Stimulated activated CD8-positive, alpha-beta memory T cell treated with anti-CD3 and anti-CD28 coated beads, Interleukin-12 subunit alpha, Interleukin-12 subunit beta, amount 100 ng/mL, for 24 hours (primary cell): Measurements from ENCODE around the gene UPK3B.
"Not testable (repeated sequence)": the region's sequence is repeated elsewhere in the genome, so short reads cannot be mapped to it uniquely, and the experiment has no call there.

Experiments used
- DNase-seq: peaks from one replicate; pipeline ENCODE4 v3.0.0-alpha.2; 2020; ENCODE audit errors: extremely low read depth

The UPK3B gene

DNA sequence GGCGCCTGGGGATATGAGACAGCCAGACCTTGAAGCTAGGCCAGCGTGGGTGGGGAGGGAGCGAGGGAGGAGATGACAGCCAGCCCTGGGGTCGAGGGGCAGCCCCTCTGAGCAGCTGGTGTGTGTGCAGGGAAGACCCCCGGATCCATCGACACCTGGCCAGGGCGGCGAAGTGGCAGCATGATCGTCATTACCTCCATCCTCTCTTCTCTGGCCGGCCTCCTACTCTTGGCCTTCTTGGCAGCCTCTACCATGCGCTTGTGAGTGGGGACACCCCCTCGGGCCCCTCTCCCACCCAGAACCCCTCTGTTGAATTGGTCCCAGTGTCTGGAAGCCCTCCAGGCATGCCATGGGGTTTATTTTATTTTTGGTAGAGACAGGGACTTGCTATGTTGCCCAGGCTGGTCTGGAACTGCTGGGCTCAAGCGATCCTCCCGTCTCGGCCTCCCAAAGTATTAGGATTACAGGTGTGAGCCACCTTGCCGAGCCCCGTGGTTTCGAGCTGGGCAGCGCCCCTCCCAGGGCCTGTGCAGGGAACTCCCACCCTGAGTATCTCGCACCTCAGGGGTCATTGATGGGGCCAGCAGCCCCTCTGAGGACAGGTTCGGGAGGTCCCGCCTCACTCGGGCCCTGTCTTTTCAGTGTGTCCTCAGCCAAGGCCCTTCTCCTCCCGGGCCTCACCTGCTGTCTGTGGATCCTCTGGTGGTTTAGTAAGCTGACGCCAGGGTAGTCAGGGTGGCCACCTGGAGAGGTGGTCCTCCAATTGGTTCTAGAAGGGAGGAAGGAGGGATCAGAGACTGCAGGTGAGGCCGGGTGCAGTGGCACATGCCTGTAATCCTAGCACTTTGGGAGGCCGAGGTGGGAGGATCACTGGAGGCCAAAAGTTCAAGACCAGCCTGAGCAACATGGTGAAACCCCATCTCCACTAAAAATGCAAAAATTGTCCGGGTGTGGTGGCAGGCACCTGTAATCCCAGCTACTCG, 3.8 kb downstream of the UPK3B start:
- DNase-seq: no peak

GRCh38 chr7:76514926-76515771, 4.8 kb downstream of the UPK3B start:
- DNase-seq: no peak

DNA sequence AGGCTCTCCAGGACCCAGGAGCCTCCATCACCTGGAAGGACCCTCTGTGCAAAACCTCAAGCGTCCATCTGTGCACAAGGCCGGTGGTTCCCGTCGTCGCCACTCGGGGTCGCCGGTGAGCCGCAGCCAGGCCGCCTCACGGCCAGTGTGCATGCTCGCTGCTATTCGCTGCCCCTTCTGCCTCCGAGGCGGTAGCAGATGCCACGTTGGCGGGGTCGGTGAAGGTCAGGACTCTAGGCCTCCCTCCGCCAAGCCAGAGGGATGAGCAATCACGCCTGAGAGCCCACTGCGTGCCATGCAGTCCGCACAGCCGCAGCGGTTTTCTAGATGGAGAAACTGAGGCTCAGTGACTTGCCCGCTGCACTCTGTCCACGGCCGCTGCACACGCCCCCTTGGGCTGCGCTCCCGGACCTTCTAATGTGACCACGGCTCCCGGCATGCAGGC, 5.7 kb downstream of the UPK3B start:
- DNase-seq: no peak

GRCh38 chr7:76516932-76517331, 6.6 kb downstream of the UPK3B start:
- not testable (repeated sequence) for DNase-seq

- DNase-seq: not testable (repeated sequence)
These were observed 15.8 kb downstream of the UPK3B start for GRCh38 chr7:76526183-76526582.

- DNase-seq: not testable (repeated sequence)
These were observed 21.3 kb downstream of the UPK3B start for GRCh38 chr7:76531643-76532042.

GRCh38 chr7:76543197-76543596, 32.8 kb downstream of the UPK3B start, which contains the start of gene SPDYE16:
TSS of gene SPDYE16 (minus strand) at chr7:76543297. CDS start at chr7:76541459, 1,838 bp downstream.
- DNase-seq: not testable (repeated sequence)

- DNase-seq: peak; percentile 73
These were observed 38.9 kb downstream of the UPK3B start for GRCh38 chr7:76549025-76549854.

- not testable (repeated sequence) for DNase-seq
These were observed 39.5 kb downstream of the UPK3B start for GRCh38 chr7:76549855-76550248.

- not testable (repeated sequence) for DNase-seq
These were observed 41.6 kb downstream of the UPK3B start for GRCh38 chr7:76551992-76552391.

DNA sequence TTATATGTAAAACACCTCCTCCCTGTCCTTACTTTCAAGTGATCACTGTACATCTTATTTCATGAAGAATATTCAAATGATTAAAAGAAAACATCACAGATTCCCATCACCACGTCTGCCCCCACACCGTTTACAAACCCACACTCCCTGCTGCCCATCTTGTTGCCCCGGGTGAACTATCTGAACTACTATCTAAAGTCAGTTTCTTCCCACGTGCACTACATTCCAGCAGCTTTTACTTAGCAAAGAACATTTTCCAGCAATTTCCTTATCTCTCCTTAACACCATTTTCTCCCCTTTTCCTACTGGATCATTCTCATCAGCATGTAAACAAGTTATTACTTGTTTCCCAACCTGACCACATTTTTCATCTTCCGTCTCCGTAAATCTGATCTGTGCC, 49.3 kb downstream of the UPK3B start:
- DNase-seq: not testable (repeated sequence)

DNA sequence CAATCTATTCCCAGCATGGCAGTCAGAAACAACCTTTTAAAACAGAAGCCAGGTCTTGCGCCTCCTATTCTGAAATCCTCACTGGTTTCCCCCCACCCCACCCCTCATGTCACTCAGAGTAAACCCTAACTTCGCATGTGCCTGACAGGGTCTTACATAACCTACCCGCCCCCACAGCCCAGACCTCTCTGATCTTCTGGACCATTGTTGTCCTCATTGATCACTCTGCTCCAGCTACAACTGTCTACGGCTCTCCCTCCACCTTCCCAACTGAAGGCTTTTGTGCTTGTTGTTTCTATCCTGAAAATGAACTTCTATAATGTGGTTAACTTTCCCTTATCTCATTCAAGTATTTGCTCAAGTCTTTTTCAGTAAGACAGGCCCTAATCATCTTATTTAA, 49.8 kb downstream of the UPK3B start:
- DNase-seq: not testable (repeated sequence)

- DNase-seq: not testable (repeated sequence)
These were observed 51.0 kb downstream of the UPK3B start for GRCh38 chr7:76561342-76561741.

GRCh38 chr7:76565001-76565400, 54.6 kb downstream of the UPK3B start:
- DNase-seq: not testable (repeated sequence)
